Measurements from ENCODE around the gene CENPM.

CENPM gene

DNA sequence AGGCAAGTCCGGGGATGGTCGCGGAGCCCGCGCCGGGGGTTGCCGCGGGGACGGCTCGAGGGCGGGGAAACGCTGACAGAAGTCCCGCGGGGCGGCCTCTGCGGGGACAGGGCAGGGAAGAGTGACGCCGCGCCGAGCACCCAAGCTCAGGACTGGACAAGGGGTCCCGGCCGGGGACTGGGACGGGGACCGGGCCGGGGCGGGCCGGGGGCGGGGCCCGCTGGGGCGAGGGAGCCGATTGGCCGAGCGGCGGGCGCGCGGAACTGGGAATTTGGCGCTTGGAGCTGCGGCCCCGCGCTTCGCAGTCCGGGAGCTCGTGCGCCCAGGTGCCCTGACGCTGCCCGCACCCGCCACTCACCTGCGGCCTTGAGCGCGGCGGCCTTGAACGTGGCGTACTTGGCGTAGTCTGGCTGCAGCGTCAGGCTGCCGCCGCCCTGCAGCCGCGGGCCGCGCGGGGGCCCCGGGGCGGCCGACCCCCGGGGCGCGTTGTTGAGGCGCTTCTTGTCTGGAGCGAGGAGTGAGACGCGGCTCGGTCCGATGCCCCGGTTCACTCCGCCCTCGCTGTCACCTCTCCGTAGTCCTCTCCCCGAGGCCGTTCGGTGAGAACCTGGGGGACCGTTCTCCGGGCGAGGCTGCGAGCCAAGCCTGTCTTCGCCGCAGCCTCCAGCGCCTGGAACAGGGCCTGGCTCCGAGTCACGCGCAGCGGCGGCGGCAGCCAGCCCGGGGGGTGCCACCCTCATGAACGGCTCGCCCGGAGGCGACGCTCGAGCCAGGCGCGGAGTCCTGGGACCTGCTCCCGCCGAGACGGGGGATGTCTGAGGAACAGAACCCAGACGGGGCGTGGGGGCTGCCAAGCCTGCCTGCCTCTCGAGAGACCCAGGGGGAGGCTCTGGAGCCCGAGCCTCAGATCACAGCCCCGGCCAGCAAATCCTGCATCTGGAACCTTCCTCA is 36.6 kb downstream of the CENPM start:
- TF ChIP-seq ZNF274 (IDR thresholded peaks at IDR 0.05; ENCODE audit: low read depth, low read length) = no peak
- TF ChIP-seq SUZ12 (IDR thresholded peaks at IDR 0.05; ENCODE audit: extremely low read depth, insufficient read depth, insufficient read length) = peak; percentile 48
- TF ChIP-seq YY1 (IDR thresholded peaks at IDR 0.05; ENCODE audit: insufficient read depth, insufficient read length) = no peak
- Histone ChIP-seq H3K4me3 (ENCODE audit: insufficient read length, low read depth) (no peak overlapping the region), H3K36me3 (ENCODE audit: insufficient read depth, insufficient read length, low read length) (peaks cover 14% of the 10 kb centered on the region), H3K9ac (ENCODE audit: insufficient read length, low read depth) (peak overlapping the region; percentile 50), H3K9me3 (ENCODE audit: insufficient read depth, low read length) (no peaks in the 10 kb centered on the region), H3K4me1 (ENCODE audit: insufficient read depth, insufficient read length) (peaks cover 23% of the 10 kb centered on the region), H3K27me3 (ENCODE audit: insufficient read depth, insufficient read length) (peaks cover 52% of the 10 kb centered on the region)
- no peak for DNase-seq (ENCODE audit: low read depth, low spot score)

DNA sequence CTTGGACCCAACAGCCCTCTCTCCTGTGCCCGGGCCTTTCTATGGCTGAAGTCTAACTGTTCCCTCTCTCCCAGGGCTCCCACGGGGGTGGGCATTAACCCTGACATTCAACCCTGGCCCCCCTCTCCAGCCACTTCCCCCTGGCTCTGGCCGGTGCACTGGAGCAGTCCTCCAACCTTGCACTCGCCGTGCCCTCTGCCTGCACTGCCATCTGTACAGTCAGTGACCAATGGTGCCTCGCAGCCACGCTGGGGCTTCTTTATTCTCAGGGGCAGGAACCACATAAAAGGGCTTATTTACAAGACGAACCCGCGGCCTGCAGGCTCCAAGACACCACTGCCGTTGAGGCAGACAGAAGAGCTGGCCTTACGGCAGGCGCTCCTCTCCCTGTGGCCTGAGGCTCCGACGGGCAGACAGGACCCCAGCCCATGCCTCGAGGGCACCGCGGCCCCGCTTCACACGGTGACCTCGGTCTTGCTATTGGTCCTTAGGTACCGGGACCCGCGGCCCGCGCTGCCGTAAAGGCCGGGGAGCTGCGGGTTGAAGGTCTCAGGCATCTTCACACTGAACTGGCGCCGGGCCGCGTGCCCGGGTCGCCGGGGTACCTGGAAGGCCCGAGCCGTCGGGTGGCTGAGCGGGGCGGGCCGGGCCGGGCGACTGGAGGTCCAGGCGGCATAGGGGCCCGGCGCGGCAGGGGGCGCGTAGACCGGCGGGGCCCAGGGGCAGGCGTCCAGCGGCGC is 37.5 kb downstream of the CENPM start:
- Histone ChIP-seq H3K4me3 (ENCODE audit: insufficient read length, low read depth) (no peak overlapping the region), H3K9ac (ENCODE audit: insufficient read length, low read depth) (peak overlapping the region; percentile 32), H3K9me3 (ENCODE audit: insufficient read depth, low read length) (no peaks in the 10 kb centered on the region), H3K36me3 (ENCODE audit: insufficient read depth, insufficient read length, low read length) (peaks cover 22% of the 10 kb centered on the region), H3K4me1 (ENCODE audit: insufficient read depth, insufficient read length) (peaks cover 23% of the 10 kb centered on the region), H3K27me3 (ENCODE audit: insufficient read depth, insufficient read length) (peaks cover 44% of the 10 kb centered on the region)
- DNase-seq (ENCODE audit: low read depth, low spot score) = no peak
- TF ChIP-seq SUZ12 (IDR thresholded peaks at IDR 0.05; ENCODE audit: extremely low read depth, insufficient read depth, insufficient read length) = no peak
- TF ChIP-seq ZNF274 (IDR thresholded peaks at IDR 0.05; ENCODE audit: low read depth, low read length) = no peak
- TF ChIP-seq YY1 (IDR thresholded peaks at IDR 0.05; ENCODE audit: insufficient read depth, insufficient read length) = no peak

DNA sequence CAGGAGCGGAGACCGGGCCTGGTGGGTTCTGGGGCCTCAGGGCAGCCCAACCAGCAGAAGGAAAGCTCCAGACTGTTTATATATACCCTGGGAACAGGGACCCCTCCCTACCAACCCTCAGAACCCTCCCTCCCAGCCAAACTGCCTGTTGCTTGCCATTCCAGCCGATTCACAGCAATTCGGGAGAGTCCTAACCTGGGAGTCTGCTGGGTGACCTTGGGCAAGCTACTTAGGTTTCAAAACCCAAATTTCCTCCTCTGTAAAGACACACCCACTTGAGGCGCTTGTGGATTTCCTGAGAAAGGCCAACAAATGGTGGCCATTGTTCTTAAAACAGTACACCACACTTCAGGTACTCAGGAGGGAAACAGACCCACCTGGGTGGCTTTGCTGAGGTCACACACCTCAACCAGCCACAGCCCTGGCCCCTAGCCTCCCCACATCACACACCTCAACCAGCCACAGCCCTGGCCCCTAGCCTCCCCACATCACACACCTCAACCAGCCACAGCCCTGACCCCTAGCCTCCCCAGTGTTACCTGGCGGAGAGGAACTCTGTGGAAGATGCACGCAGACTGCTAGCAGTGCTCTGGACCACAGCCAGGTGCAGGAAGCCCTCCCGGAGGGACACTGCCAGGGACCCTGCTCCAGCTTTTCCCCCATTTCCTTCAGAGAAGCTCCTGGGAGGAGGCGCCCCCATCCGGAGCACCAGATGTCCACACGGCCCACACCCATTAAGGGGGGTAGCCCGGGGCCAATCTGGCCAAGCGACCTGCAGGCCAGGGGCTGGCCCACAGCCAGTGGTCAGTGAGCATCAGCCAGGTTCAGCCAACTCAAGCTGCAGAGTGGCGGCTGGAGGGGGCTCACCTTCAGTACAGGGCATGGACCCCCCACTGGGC is 38.3 kb downstream of the CENPM start:
- DNase-seq (ENCODE audit: low read depth, low spot score) = no peak
- Histone ChIP-seq H3K9ac (ENCODE audit: insufficient read length, low read depth) (no peak overlapping the region), H3K36me3 (ENCODE audit: insufficient read depth, insufficient read length, low read length) (peaks cover 30% of the 10 kb centered on the region), H3K4me1 (ENCODE audit: insufficient read depth, insufficient read length) (peaks cover 23% of the 10 kb centered on the region), H3K27me3 (ENCODE audit: insufficient read depth, insufficient read length) (peaks cover 36% of the 10 kb centered on the region), H3K9me3 (ENCODE audit: insufficient read depth, low read length) (no peaks in the 10 kb centered on the region), H3K4me3 (ENCODE audit: insufficient read length, low read depth) (no peak overlapping the region)
- no peak for TF ChIP-seq YY1 (IDR thresholded peaks at IDR 0.05; ENCODE audit: insufficient read depth, insufficient read length)
- TF ChIP-seq ZNF274 (IDR thresholded peaks at IDR 0.05; ENCODE audit: low read depth, low read length) = no peak
- no peak for TF ChIP-seq SUZ12 (IDR thresholded peaks at IDR 0.05; ENCODE audit: extremely low read depth, insufficient read depth, insufficient read length)

DNA sequence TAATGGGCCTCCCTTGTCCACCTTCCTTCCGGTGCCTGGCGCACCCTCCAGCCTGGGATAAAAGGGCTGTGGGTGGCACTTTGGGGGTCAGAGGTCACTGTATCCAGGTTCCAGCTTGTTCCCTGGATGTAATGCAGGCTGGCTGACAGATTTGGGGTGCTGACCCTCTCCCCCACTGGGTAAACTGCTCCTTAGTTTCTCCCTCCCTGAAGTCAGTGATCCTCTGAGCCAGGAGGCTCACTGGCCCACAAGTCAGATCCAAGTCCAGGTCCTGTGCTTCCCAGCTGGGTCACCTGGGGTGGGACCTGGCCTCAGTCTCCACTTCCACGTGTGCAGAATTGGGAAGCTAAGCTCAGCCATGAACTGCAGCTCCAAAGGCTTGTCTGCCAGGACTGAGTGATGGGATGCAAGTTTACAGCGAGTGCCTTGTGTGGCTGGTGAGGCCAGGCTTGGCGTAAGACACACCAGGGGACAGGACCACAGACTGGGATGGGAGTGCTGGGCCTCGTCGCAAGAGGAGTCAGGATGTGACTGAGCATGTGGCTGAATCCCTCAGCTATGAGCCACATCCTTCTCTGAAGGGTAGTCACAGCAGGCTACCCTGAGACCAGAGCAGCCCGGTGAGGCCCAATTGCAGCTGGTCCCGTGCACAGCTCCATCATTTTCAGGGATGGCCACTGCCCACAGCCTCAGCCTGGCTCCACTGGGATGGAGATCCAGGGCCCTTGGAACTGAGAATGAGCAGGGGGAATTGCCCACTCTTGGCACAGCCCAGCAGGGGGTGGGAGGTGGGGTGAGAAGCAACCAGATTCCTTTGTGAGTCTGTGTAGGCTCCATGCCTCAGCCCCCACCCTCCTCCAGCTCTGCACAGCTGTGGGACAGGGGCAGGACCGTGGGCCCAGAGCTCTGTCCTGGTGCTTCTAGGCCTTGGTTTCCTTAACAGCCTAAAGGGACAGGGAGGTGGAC is 39.2 kb downstream of the CENPM start:
- no peak overlapping the region for H3K9ac ChIP-seq (ENCODE audit: insufficient read length, low read depth)
- H3K9me3 ChIP-seq (ENCODE audit: insufficient read depth, low read length) = no peaks in the 10 kb centered on the region
- peaks cover 26% of the 10 kb centered on the region for H3K27me3 ChIP-seq (ENCODE audit: insufficient read depth, insufficient read length)
- peaks cover 23% of the 10 kb centered on the region for H3K4me1 ChIP-seq (ENCODE audit: insufficient read depth, insufficient read length)
- TF ChIP-seq ZNF274 (IDR thresholded peaks at IDR 0.05; ENCODE audit: low read depth, low read length) (no peak), SUZ12 (IDR thresholded peaks at IDR 0.05; ENCODE audit: extremely low read depth, insufficient read depth, insufficient read length) (no peak), YY1 (IDR thresholded peaks at IDR 0.05; ENCODE audit: insufficient read depth, insufficient read length) (no peak)
- peaks cover 39% of the 10 kb centered on the region for H3K36me3 ChIP-seq (ENCODE audit: insufficient read depth, insufficient read length, low read length)
- no peak overlapping the region for H3K4me3 ChIP-seq (ENCODE audit: insufficient read length, low read depth)
- no peak for DNase-seq (ENCODE audit: low read depth, low spot score)

DNA sequence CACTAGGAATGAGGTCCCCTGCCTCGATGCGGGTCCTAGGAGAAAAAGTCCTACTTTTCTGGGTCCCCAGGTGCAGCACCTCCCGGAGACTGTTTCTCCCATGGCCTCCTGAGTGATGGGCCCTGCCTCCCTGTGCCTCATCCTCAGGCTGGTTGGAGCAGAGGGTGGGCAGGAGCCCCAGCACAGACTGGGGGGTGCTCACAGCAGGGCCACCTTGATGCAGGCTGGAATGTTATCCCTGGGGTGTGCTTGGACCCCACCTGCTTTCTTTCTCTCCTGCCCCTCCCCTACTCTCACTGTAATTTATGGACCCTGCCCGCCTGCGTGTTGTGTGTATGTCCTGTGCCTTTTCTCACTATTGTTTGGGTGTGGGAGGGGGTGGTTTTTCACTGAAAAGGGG is 40.1 kb downstream of the CENPM start:
- TF ChIP-seq SUZ12 (IDR thresholded peaks at IDR 0.05; ENCODE audit: extremely low read depth, insufficient read depth, insufficient read length) = no peak
- no peak for TF ChIP-seq YY1 (IDR thresholded peaks at IDR 0.05; ENCODE audit: insufficient read depth, insufficient read length)
- no peak for TF ChIP-seq ZNF274 (IDR thresholded peaks at IDR 0.05; ENCODE audit: low read depth, low read length)
- H3K4me3 ChIP-seq (ENCODE audit: insufficient read length, low read depth) = no peak overlapping the region
- peaks cover 17% of the 10 kb centered on the region for H3K27me3 ChIP-seq (ENCODE audit: insufficient read depth, insufficient read length)
- peaks cover 19% of the 10 kb centered on the region for H3K4me1 ChIP-seq (ENCODE audit: insufficient read depth, insufficient read length)
- H3K9me3 ChIP-seq (ENCODE audit: insufficient read depth, low read length) = no peaks in the 10 kb centered on the region
- H3K9ac ChIP-seq (ENCODE audit: insufficient read length, low read depth) = no peak overlapping the region
- H3K36me3 ChIP-seq (ENCODE audit: insufficient read depth, insufficient read length, low read length) = peaks cover 48% of the 10 kb centered on the region
- no peak for DNase-seq (ENCODE audit: low read depth, low spot score)
